GM19324 (cell line): Measurements from ENCODE around the gene SAMM50.
A peak's percentile ranks its signal among the peaks of the same experiment; 100 is the strongest.

ENCODE experiments used
- ATAC-seq: cut with Tn5 transposase; IDR thresholded peaks from one replicate; pipeline ENCODE4 v1.9.1; 2021; ENCODE audit warnings: mild to moderate bottlenecking, moderate library complexity; ENCODE audit not compliant: unreplicated experiment, low FRiP score

Gene SAMM50

DNA sequence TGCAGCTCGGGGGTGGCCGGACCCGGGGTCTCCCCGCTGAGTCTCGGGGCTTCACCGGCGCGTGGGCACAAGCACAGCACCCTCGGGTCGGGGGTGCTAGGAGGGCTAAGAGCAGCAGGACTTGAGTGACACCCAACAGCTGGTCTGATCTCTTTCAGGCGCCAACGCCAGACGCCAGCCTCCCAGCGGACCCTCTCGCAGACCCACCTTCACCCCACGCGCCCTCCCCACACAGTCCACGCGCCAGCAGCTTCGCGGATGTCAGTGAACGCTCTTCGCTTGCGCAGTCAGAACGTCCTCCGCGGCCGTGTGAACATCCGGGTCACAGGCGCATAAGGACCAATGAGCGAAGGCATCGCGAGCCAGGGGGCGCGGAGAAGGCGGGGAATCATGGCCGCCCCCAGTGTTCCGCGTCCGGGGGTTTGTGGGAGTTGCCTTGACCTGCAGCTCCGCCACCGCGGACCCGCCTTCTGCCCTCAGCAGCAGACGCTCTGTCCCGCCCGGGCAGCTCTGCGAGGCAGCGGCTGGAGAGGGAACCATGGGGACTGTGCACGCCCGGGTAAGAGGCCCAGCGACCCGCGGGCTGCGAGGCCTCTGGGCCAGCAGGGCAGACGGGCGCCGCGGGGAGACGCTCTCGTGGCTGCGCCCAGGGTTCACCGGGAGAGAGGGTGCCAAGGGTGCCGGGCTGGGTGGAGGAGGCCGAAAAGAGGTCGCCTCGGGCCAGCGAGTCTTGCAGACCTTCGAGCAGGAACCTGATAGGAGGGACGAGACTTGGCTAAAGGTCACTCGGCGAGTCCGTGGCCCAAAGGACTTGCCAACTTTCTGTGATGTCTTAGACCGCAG is at the start of gene SAMM50:
TSS of gene SAMM50 (plus strand) at position 403 of the 843 bp plus-strand sequence. CDS start at position 539, 136 bp downstream.
- peak; percentile 89 for ATAC-seq

DNA sequence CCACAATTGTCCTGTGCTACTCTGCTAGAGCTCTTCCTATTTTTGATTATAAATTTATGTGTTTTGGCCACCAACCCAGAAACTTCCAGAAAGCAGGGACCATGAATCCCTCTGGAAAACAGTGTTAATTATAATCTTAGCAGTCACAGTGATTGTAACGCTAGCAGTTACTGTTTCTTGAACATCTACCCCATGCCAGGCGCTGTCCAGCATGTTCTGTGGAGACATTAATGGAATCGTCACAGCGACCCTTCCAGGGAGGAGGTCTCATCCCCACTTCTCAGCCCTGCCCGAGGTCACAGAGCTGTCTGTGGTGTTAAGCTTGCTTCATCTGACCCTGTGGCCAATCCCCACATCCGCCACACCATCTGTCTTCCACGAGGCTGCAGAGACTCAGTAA is 49.6 kb upstream of the SAMM50 start:
- no peak for ATAC-seq

DNA sequence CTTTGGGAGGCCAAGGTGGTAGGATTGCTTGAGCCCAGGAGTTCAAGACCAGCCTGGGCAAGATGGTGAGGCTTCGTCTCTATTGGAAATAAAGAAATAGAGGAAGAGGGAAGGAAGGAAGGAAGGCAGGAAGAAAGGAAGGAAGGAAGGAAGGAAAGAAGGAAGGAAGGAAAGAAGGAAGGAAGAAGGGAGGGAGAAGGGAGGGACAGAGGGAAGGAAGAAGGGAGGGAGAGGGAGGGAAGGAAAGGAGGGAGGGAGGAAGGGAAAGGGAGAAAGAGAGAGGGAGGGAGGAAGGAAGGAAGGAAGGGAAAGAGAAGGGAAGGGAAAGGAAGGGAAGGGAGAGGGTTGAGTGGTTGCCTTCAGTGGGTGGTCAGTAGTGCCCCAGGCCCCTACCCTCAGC is 45.5 kb upstream of the SAMM50 start:
- ATAC-seq, result no peak

DNA sequence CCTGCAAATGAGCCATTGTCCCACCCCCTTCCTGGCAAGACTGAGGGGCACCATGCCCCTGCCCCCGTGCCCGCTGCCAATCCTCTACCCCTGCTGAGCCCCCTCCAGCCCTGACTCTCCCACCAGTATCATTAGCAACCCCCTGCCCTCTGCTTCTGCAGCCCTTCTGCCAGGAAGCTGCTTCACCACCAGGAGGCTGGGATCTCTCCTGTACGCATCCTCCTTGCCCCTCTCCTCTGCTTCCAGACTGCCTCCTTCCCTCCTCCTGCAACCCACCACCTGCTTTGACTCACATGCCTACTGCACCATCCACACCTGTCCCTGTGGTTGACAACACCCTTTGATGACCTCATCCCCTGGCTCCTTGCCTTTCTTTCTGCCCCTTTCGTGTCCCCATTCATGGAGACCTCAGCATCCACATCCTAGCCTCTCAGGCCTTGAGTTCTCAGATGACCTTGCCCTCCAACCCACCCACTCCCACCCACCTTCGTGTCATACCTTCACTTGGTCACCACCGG is 45.0 kb upstream of the SAMM50 start:
- ATAC-seq, result no peak

DNA sequence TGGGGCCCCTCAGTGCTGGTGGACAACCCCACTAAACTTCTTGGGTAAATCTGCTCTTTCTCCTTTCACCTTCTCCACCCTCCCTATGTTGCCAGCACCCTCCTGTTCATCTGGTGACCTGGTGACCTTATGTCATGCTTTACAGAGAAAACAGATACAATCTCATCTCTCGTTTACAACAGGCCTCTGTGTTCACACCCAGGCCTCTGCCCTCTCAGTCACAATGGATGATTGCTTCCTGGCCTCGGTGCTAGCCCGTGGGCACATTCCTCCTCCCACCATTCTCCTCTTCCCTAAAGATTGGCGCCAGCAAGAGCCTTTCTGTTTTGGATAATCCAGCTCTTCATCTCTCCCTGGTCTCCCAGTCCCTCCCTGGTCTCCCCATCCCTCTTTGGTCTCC is 43.9 kb upstream of the SAMM50 start:
- no peak for ATAC-seq

DNA sequence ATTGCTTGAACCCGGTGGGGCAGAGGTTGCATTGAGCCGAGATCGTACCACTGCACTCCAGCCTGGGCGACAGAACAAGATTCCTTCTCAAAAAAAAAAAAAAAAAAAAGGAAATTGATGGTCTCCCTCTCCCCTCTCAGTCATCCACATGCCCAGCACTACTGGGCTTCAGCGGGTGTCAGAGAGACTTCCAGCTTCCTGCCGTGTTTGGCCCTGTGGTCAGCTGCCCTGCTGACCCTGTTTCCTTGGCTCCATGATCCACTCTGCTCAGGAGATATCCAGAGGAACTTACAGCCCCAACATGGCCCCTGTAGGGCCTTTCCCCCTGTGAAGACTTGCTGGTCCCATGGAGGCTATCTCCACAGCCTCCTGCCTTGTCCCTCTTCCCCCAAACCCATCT is 37.7 kb upstream of the SAMM50 start:
- ATAC-seq, result no peak

DNA sequence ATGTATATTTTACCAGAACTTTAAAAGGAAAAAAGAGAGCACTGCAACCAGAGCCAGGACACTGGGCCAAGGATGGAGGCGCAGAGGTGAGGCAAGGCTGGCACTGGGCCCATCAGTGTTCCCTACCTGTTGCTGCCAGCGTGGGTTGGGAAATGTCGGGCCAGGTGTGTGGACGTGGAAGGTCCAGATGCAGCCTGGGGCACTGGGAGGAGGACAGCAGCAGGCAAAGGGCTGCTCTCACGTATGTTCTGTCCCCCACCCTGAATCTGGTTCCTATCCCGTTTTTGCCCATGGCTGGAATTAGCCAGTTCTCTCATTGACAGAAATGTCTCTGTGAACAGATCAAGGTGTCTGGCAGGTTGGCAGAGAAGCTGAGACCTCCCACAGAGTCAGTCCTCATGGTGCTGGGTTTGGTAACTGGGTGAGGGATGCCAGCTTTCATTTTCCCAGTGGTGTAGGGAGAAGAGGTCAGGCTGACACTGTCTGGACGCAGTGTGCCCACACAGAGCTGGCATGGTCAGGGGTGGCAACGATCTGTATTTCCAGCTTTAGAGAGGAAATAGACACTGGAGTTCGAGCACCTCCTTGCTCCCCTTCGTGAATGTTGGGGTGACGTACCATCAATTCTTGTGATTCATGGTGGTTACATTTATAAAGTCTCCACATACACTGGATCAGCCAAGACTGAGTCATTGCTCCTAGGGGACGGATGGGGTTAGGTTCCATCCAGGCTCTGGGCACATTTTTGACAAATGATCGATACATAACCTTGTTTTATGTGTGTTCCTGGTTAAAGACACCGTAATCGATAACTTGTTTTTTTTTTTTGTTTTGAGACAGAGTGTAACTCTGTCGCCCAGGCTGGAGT is 35.9 kb upstream of the SAMM50 start:
- no peak for ATAC-seq

DNA sequence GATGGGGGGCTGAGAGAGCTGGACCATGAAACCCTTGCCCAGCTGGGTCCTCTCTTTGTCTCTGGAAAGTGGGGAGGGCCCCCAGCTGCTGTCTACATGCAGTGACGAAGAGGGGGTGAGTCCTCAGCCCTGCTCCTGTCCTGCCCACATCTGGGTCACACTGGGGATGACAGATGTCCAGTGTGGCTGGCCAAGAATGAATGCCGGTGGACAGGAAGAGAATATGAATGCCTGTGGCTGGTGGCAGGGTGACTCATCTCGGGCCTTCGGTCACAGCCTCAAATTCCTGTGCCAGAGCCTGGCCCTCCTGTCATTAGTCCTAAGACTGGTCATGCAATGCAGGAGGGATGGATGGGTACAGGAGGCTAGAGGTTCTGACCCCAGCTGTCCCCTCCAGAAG is 33.9 kb upstream of the SAMM50 start:
- ATAC-seq, result no peak

DNA sequence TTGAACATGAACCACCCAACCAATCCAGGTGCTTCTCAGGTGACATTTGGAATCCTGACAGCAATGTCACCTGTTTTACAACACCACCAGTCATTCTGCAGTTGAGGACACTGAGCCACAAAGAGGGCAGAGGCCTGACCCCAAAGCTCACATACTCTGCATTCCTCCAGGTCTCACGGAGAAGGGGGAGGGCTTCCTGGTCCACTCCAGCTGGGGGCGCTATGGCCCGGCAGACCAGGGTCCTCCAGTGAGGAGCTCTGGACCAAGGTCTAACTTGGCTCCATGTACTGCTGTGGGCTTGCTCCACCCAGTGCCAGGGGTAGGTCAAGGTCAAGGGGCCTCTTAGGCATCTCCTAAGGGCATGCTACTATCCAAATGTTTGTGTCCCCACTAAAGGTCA is 33.1 kb upstream of the SAMM50 start:
- no peak for ATAC-seq

DNA sequence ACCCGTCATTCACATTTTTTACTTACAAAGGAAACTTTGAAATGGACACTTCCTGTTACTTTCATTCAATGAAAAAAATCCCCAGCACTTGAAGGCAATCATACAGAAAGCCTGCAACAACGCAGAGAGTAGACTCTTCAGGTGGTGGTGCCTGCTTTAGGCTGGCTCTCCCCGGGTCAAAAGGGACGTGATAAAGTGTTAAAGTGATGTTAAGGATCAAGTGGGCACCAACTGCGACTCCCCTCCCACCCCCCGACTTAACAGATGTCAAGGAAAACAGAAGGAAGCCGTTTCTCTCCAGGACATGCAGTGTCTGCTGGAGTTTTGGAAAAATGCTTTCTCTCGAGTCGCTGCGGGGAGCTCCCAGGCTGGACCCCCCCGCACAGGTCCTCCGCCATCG is 32.1 kb upstream of the SAMM50 start:
- ATAC-seq, result no peak

DNA sequence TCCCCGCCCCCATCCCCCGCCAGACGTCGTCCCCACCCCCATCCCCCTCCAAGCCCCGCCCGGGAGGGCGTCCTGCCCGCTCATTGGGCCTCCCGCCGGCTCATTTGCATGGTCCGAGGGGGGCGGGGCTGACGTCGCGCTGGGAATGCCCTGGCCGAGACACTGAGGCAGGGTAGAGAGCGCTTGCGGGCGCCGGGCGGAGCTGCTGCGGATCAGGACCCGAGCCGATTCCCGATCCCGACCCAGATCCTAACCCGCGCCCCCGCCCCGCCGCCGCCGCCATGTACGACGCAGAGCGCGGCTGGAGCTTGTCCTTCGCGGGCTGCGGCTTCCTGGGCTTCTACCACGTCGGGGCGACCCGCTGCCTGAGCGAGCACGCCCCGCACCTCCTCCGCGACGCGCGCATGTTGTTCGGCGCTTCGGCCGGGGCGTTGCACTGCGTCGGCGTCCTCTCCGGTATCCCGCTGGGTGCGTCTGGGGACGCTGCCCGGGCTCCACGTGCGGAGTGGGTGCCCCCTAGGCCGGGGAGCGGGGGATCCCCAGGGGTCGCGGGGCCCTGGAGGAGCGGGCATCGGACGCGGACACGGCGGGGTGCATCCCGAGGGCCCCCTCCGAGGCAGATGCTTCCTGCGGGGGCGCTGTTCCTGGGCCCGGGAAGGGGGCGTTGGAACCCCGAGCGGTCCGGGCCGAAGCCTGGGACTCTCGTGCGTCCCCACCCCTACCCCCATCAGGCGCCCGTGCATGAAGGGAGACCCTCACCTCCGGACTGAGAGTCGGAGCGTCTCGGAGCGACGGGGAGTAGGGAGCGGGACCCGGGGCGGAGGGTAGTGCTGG is 31.4 kb upstream of the SAMM50 start, which contains the start of gene PNPLA3:
TSS of gene PNPLA3 (plus strand) at position 175 of the 834 bp plus-strand sequence. CDS start at position 282, 107 bp downstream.
- no peak for ATAC-seq

DNA sequence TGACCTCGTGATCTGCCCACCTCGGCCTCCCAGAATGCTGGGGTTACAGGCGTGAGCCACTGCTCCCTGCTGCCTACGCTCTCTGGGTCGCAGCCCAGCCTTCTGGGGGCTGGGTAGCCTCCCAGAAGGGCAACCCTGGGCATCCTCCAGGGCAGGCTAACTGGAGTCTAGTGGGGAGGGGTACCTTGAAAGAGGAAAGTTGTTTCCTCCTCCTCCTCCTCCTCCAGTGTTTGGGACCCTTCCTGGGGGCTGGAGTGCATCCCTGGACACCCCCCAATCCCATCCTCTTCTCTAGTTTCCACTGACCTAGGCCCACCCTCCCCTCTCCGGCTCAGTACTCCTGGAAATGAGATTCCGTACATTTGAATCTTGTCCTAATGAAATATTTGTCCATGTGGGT is 30.4 kb upstream of the SAMM50 start:
- no peak for ATAC-seq

DNA sequence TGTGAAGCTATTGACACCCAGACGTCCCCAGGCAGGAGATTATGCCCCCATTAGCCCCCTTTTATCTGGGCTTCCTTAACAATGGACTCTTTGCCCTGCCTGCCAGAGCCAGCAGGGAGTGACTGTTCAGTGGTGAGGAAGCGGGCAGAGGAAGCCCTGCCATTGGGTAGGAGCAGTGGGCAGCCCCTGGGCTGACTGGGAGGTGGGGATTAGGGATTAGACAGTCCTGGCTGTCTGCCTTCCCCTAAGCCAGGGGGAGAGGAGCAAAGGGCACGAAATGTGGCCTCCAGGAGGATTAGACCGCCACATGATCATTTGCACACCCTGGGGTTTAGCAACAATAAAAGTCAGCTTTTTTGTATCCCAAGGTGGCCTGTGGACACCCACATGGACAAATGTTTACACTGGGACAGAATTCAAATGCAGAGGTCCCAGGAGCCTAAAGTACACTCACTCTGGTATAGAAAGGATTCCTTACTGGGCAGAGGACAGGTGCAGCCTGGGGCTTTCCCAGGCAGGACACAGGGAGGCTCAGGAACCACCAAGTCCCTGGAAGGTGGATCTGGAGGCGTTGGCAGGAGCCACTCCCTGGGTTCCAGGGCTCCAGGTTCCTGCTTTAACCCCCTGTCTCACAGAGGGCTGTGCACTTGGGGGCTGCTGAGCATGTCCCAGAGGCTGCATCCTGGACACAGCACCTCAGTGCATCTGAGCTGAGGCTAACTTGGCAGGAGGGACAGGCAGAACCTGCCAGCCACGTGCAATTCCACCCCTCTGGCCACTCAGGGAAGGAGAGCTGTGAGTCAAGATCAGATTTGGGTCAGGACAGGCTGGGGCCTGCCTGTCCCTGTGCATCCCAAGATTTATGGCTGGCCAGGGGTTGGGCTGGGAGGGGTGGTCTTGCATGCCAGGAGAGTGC is 29.6 kb upstream of the SAMM50 start:
- ATAC-seq, result no peak

DNA sequence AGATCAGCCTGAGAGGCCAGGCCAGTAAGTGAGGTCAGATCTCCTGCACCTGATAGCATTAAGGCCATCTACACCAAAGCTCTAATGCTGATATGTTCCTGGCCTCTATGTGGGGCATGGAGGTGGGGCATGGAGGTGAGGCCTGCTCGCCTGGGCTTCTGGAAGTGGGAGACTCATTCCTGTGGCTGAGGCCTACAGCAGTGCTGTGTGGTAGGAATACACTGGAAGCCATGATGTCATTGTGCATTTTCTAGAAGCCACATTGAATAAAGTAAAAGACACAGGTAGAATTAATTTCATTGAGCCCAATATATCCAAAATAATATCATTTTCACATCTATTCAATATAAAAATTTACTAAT is 28.9 kb upstream of the SAMM50 start:
- ATAC-seq, result no peak

DNA sequence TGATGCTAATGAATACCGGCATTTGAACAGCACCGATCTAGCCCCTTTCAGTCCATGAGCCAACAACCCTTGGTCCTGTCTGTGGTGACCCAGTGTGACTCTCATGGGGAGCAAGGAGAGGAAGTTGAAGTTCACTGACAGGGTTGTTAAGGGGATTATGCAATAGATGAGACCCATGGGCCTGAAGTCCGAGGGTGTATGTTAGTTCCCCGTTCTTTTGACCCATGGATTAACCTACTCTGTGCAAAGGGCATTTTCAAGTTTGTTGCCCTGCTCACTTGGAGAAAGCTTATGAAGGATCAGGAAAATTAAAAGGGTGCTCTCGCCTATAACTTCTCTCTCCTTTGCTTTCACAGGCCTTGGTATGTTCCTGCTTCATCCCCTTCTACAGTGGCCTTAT is 26.8 kb upstream of the SAMM50 start:
- no peak for ATAC-seq

DNA sequence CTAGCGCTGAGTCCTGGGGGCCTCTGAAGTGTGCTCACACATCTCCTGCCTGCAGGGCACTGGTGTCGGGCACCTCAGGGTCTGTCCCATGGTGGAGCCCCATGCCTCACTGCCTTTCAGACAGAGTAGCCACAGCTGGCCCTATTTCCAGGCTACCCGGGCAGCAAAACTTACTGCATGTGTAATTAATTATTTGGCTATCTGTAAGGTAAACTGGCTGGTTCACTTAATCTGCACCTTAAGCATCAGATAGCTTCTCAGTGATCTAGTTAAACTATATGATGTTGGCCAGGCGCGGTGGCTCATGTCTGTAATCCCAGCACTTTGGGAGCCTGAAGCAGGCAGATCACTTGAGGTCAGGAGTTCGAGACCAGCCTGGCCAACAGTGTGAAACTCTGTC is 26.3 kb upstream of the SAMM50 start:
- no peak for ATAC-seq

DNA sequence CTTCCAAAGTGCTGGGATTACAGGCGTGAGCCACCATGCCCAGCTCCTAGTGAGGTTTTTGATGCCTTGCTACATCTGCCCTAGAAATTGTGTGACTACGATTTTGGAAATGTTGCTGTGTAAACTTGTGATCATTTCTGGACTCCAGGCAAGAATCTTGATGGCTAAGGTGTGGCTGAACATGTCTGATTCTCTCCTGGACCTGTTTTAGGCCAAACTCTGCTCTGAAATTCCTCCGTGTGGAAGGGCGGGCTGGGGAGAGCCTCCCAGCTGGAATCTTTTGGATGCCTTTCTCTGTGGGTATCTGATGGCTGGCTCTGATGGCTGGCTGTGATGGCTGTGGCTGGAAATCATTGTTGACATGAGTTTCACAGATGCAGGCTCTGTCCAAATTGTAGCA is 23.5 kb upstream of the SAMM50 start:
- ATAC-seq, result no peak

DNA sequence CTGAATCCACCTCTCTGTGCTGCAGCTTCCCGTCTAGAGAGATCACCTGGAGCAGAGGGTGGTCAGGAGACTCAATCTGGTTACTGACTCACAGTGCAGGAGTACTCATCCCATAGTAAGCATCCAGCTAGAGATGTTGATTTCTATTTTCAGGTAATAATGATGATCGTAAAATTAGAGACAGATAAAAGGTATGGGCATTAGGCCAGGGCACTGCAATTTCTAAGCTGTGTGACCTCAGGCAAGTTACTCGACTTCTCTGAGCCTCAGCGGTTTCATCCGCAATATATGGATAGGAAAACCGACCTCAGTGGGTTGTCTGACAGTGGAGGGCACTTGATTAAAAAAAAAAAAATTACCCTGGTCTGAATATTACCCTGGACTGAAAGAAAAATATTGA is 13.8 kb upstream of the SAMM50 start:
- ATAC-seq, result no peak

DNA sequence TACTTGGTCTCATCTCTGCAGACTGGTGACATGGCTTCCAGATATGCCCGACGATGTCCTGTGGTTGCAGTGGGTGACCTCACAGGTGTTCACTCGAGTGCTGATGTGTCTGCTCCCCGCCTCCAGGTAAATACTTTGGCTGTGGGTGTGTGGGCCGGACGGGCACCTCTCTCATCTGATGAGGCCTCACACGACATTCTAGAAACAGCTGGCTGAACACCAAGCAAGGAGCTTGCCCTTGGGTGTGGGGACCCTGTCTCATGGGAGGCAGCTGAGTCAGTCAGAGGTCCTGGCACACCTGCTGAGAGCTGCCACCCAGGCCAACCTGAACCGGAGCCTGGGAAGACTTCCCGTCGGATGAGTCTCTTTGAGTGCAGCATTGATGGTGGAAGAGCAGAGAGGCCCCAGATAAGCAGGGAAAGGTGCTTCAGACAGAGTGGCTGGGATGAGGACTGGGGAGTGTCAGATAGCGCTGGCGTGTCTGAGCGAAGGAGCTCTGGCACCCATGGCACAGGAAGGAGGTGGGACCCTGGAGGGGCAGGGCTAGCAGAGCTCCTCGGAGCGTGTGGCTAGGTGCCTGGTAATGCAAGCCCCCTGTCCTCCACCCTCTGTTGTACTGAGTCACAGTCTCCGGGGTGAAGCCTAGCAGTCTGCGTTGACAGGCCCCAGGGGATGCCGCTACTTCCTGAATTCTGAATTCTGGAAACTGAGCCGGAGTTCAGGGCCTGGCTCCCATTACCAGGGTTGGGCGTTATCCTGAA is 10.4 kb upstream of the SAMM50 start:
- no peak for ATAC-seq
